Measurements from ENCODE around the gene PMM1. TPM values are rescaled to one million over a fixed set of nuclear protein-coding genes. Genes with fewer than 3 reads are reported as not detected.

Gene PMM1
- total and polyA plus RNA-seq, 11 donors: 10.8 to 34.8 (median 22.9) TPM

- no peaks in the 10 kb centered on the region for H3K9me3 ChIP-seq
- H3K4me1 ChIP-seq: peaks cover 0 to 26% (median 15%) of the 10 kb centered on the region in 12 donors
- peaks cover 0 to 36% (median 5%) of the 10 kb centered on the region in 9 donors for H3K36me3 ChIP-seq
- DNase-seq: no peak
- TF ChIP-seq POLR2A (IDR thresholded peaks at IDR 0.05) (no peak), CTCF (IDR thresholded peaks at IDR 0.05) (no peak)
- ATAC-seq: no peak
- WGBS, 4 donors: 65 to 75% (median 73%) methylated on average over 11 to 13 of the region's 13 CpGs
- H3K27ac ChIP-seq: peak overlapping the region in 1 of 12 donors; percentile 24
- H3K4me3 ChIP-seq: no peak overlapping the region
- H3K27me3 ChIP-seq: no peaks in the 10 kb centered on the region
- intact Hi-C loops (cut with DNase I): loop anchor here in 7 of 10 donors (5.0 to 10.0 kb wide), 5 partner anchors 43 to 615 kb away; no protein-coding TSS in a partner anchor
Measured at GRCh38 chr22:41539146-41540005, 50.3 kb downstream of the PMM1 start.

GRCh38 chr22:41538583-41538982 lies 51.1 kb downstream of the PMM1 start:
- 84 to 96% (median 93%) methylated on average over 7 to 8 of the region's 8 CpGs for WGBS, 4 donors
- Histone ChIP-seq H3K4me1 (peaks cover 0 to 21% (median 13%) of the 10 kb centered on the region in 12 donors), H3K9me3 (no peaks in the 10 kb centered on the region)

GRCh38 chr22:41537203-41537602 lies 52.4 kb downstream of the PMM1 start:
- Histone ChIP-seq H3K9me3 (no peaks in the 10 kb centered on the region), H3K36me3 (peaks cover 0 to 52% (median 9%) of the 10 kb centered on the region in 9 donors), H3K4me1 (peaks cover 0 to 22% (median 9%) of the 10 kb centered on the region in 12 donors), H3K27me3 (no peaks in the 10 kb centered on the region), H3K4me3 (no peak overlapping the region), H3K27ac (no peak overlapping the region)
- ATAC-seq: no peak
- 83 to 91% (median 87%) methylated on average over 1 to 3 of the region's 3 CpGs for WGBS, 4 donors
- intact Hi-C loops (cut with DNase I): loop anchor here in 1 of 10 donors (10.0 kb wide), 1 partner anchor 612 kb away; no protein-coding TSS in a partner anchor
- no peak for TF ChIP-seq CTCF (IDR thresholded peaks at IDR 0.05)
- no peak for TF ChIP-seq POLR2A (IDR thresholded peaks at IDR 0.05)
- DNase-seq: no peak

More at GRCh38 chr22:41538583-41538982, 51.1 kb downstream of the PMM1 start:
- no peak overlapping the region for H3K4me3 ChIP-seq
- intact Hi-C loops (cut with DNase I): loop anchor here in 1 of 10 donors (10.0 kb wide), 1 partner anchor 614 kb away; no protein-coding TSS in a partner anchor
- H3K27me3 ChIP-seq: no peaks in the 10 kb centered on the region
- peaks cover 0 to 44% (median 5%) of the 10 kb centered on the region in 9 donors for H3K36me3 ChIP-seq
- TF ChIP-seq POLR2A (IDR thresholded peaks at IDR 0.05) (no peak), CTCF (IDR thresholded peaks at IDR 0.05) (no peak)
- ATAC-seq: no peak
- H3K27ac ChIP-seq: no peak overlapping the region
- no peak for DNase-seq

GRCh38 chr22:41535244-41535643 lies 54.4 kb downstream of the PMM1 start:
- H3K4me3 ChIP-seq: no peak overlapping the region
- H3K27me3 ChIP-seq: no peaks in the 10 kb centered on the region
- no peaks in the 10 kb centered on the region for H3K9me3 ChIP-seq
- DNase-seq (no peak), ATAC-seq (no peak)
- TF ChIP-seq CTCF (IDR thresholded peaks at IDR 0.05): peak in 1 of 12 donors; percentile 15
- no peak for TF ChIP-seq POLR2A (IDR thresholded peaks at IDR 0.05)
- intact Hi-C loops (cut with DNase I): loop anchor here in 1 of 10 donors (10.0 kb wide), 1 partner anchor 610 kb away; no protein-coding TSS in a partner anchor
- peaks cover 0 to 69% (median 21%) of the 10 kb centered on the region in 9 donors for H3K36me3 ChIP-seq
- peaks cover 0 to 33% (median 11%) of the 10 kb centered on the region in 12 donors for H3K4me1 ChIP-seq
- H3K27ac ChIP-seq: no peak overlapping the region
- 81 to 90% (median 86%) methylated on average over 5 of the region's 5 CpGs for WGBS, 4 donors
